Left lobe of liver (tissue), 2 donors: Measurements from ENCODE around the gene TM9SF4. TPM values are rescaled to one million over a fixed set of nuclear protein-coding genes. Genes with fewer than 3 reads are reported as not detected.

ENCODE experiments used
- ATAC-seq: fragments of 200-7000 bp; cut with Tn5 transposase; one replicate; pipeline ENCODE4 v1.9.1; 2020; ENCODE audit warnings: mild to moderate bottlenecking, moderate library complexity
- DNase-seq: peaks from one replicate; pipeline ENCODE4 v3.0.0-alpha.2; 2020; ENCODE audit warnings: low spot score
- total RNA-seq: library from RNA; stranded (reverse); gene quantifications from one replicate; pipeline ENCODE4 v1.2.1, GENCODE V29; 2021
- donor health status: DM: no; HTN: no; CAD: no; lungs with moderate emphysema.
- donor health status: DM: no; HTN: yes; CAD: no.

The TM9SF4 gene
- 25.3 TPM for total RNA-seq

- DNase-seq = peak; percentile 90
- ATAC-seq = peak; percentile 96
These were observed at the start of gene TM9SF4 for GRCh38 chr20:32109392-32110172. TSS of gene TM9SF4 (plus strand) at chr20:32109714. CDS start at chr20:32109741, 27 bp downstream.

- DNase-seq (peak; percentile 54), ATAC-seq (peak; percentile 54)
These were observed 46.7 kb upstream of the TM9SF4 start for GRCh38 chr20:32062776-32063170.

GRCh38 chr20:32063695-32064094, 45.8 kb upstream of the TM9SF4 start:
- no peak for ATAC-seq
- no peak for DNase-seq

- ATAC-seq = peak; percentile 34
- DNase-seq = no peak
These were observed 44.8 kb upstream of the TM9SF4 start for GRCh38 chr20:32064667-32065066.

- DNase-seq (no peak), ATAC-seq (no peak)
These were observed 42.2 kb upstream of the TM9SF4 start for GRCh38 chr20:32067234-32067821.

- no peak for DNase-seq
- ATAC-seq = no peak
These were observed 41.3 kb upstream of the TM9SF4 start for GRCh38 chr20:32068174-32068573.

GRCh38 chr20:32069711-32070110, 39.8 kb upstream of the TM9SF4 start:
- no peak for DNase-seq
- ATAC-seq = no peak

GRCh38 chr20:32070282-32070681, 39.2 kb upstream of the TM9SF4 start:
- ATAC-seq = no peak
- no peak for DNase-seq

DNA sequence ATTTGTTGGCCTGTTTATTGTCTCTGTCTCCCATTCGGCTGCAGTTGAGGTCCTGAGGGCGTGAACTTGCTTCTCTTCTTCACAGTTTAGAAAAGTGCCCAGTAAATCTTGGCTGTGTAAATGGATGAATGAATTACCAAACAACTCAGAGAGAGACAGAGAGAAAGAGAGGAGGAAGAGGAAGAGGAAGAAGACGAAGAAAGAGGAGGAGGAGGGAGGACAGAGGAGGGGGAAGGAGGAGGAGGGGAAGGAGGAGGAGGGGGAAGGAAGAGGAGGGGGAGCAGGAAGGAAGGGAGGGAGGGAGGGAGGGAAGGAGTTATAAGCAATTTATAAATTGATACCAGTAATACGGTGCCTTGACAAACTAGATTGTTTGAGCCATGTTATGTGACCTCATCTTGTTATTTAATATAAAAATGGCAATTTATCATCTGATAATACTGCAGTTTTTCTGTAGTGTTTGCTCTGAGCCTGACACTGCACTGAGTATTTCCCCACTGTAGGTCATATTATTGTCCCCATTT, 38.8 kb upstream of the TM9SF4 start:
- ATAC-seq (no peak), DNase-seq (no peak)

DNA sequence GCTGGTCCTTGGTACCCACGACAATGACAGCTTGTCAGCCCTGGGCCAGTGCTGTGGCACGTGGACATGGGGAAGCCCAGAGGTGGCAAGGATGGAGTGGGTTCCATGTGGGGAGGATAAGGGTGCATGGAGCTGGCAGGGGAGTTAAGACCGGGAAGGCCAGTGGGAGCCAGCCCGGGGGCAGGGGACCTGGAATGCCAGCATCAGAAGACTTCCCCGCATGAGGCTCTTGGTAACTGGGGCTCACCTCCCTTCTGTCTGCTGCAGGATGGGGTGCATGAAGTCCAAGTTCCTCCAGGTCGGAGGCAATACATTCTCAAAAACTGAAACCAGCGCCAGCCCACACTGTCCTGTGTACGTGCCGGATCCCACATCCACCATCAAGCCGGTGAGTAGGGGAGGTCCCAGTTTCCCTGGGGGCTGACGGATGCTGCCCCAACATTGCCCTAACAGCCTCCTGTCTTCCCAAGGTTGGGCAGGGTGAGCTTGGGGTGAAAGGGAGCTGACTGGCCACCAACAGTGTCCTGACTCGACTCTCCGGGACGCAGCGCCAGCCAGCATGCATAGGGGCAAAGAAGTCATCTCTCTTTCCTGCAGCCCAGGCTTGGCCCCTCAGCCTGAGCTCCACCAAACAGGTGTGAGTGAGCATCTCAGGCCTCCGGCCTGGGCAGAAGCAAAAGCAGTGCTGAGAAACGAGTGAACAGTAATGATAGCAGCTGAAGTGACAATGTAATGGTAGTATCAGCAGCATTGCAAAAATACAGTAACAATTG, 37.9 kb upstream of the TM9SF4 start:
- DNase-seq (no peak), ATAC-seq (no peak)

GRCh38 chr20:32072168-32072750, 37.3 kb upstream of the TM9SF4 start:
- no peak for DNase-seq
- ATAC-seq = no peak

GRCh38 chr20:32075534-32075933, 34.0 kb upstream of the TM9SF4 start:
- DNase-seq = no peak

DNA sequence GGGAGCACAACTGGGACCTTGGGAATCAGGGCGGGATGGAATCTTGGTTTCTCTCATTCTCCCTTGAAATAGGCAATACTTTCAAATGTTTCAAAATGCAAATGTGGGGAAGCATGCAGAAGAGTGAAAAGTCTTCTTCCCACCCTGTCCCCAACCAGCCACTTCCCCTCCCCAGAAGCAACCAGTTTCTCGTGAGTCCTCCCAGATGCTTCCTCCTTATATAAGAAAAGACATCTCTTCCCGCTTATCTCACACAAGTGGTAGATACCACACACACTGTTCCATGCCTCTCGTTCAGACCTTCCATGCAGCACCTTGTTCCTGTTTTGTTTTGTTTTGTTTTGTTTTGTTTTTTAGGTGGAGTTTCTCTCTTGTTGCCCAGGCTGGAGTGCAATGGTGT, 32.3 kb upstream of the TM9SF4 start:
- ATAC-seq (no peak), DNase-seq (no peak)

More at GRCh38 chr20:32075534-32075933, 34.0 kb upstream of the TM9SF4 start:
- ATAC-seq = no peak

GRCh38 chr20:32078322-32078721, 31.2 kb upstream of the TM9SF4 start:
- no peak for DNase-seq
- no peak for ATAC-seq

DNA sequence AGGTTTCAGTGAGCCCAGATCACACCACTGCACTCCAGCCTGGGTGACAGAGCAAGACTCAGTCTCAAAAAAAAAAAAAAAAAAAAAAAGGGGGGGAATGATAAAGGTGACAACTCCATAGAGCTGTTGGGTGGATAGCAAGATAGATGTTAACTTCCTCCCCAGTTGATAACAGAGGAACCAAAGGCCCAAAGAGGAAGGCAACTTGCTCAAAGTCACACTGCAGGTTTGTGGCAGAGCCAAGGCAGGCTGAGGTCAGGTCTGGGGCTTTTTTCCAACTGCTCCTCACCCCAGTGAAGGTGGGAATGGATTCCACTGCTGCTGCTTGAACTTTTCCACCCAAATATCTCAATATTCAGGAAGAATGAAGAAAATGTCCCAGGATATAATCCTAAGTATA, 30.7 kb upstream of the TM9SF4 start:
- ATAC-seq (no peak), DNase-seq (no peak)

DNA sequence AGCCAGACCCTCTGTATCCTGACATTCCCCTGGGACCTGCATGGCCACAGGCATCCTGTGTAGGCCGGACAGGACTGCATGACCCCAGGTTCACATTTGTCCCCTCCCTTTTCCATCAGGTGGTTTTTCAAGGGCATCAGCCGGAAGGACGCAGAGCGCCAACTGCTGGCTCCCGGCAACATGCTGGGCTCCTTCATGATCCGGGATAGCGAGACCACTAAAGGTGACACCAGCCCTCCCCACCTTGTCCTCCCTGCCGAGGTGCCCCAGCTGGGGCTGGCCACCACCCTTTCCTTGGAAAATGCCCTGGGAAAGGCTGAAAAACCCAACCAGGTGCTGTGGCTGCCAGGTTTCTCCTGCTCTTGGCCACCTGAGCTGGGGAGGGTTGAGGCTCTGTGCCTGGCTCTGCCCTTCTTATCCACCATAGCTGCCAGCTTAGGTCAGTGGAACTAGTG, 29.8 kb upstream of the TM9SF4 start:
- no peak for DNase-seq
- no peak for ATAC-seq

- DNase-seq = no peak
- no peak for ATAC-seq
These were observed 28.7 kb upstream of the TM9SF4 start for GRCh38 chr20:32080783-32081182.

- DNase-seq = no peak
- ATAC-seq = no peak
These were observed 26.0 kb upstream of the TM9SF4 start for GRCh38 chr20:32083469-32083868.

- DNase-seq (no peak), ATAC-seq (peak; percentile 29)
These were observed 22.4 kb upstream of the TM9SF4 start for GRCh38 chr20:32087070-32087469.

DNA sequence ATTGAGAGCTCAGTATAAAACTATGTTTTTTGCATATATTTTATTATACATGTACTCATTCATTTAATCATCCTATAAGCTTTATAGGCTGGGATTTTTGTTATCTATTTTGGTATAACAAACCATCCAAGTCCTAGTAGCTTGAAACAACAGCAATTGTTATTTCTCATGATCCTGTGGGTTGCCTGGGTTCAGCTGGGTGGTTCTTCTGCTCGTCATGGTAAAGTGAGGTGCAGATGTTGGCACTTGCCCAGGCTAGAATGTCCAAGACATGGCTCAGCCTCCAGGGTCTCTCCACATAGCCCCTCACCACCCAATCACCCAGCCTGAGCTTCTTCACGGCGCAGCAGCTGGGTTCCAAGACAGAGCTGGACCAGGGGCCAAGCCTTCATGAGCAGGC, 20.8 kb upstream of the TM9SF4 start:
- ATAC-seq (no peak), DNase-seq (no peak)
